ENCODE results near the gene TMEM59.

TMEM59 gene

GRCh38 chr1:54046671-54047383, 6.2 kb downstream of the TMEM59 start:
- H3K27ac ChIP-seq (ENCODE audit: insufficient read depth in 1 of 2, low read depth in 1 of 2, low read length in 2 of 2, poor library complexity in 1 of 2, severe bottlenecking in 2 of 2): peak overlapping the region in 1 of 2 experiments; percentile 71

GRCh38 chr1:54045496-54045895, 7.5 kb downstream of the TMEM59 start:
- Histone ChIP-seq H3K36me3 (ENCODE audit: control insufficient read depth in 4 of 4, insufficient read depth in 4 of 4, low read length in 3 of 4) (peaks cover 7 to 35% (median 32%) of the 10 kb centered on the region in 4 experiments), H3K27ac (ENCODE audit: insufficient read depth in 1 of 2, low read depth in 1 of 2, low read length in 2 of 2, poor library complexity in 1 of 2, severe bottlenecking in 2 of 2) (no peak overlapping the region), H3K4me3 (ENCODE audit: control insufficient read depth in 1 of 7, extremely low read depth in 1 of 7, insufficient read depth in 4 of 7, low read depth in 2 of 7, low read length in 6 of 7) (no peak overlapping the region), H3K4me1 (ENCODE audit: control extremely low read depth in 1 of 4, control insufficient read depth in 4 of 4, insufficient read depth in 4 of 4, low read length in 3 of 4) (peaks cover 0 to 31% (median 9%) of the 10 kb centered on the region in 4 experiments), H3K9me3 (ENCODE audit: control extremely low read depth in 1 of 5, control insufficient read depth in 4 of 5, insufficient read depth in 2 of 5, low read depth in 1 of 5, low read length in 4 of 5) (no peaks in the 10 kb centered on the region), H3K27me3 (replicated peaks in 2 of 5; ENCODE audit: control insufficient read depth in 4 of 5, insufficient read depth in 5 of 5, low read length in 4 of 5) (no peaks in the 10 kb centered on the region)
- ChIA-PET POLR2A (no interaction called here), CTCF (interaction anchor here (1.1 kb wide), 1 partner anchor 23 kb away, joined by 3 read pairs; no protein-coding TSS in a partner anchor)
- no peak for DNase-seq
- WGBS (ENCODE audit: insufficient coverage): 100% methylated on average over 2 of the region's 2 CpGs

More at GRCh38 chr1:54046671-54047383, 6.2 kb downstream of the TMEM59 start:
- peaks cover 4 to 43% (median 19%) of the 10 kb centered on the region in 4 experiments for H3K4me1 ChIP-seq (ENCODE audit: control extremely low read depth in 1 of 4, control insufficient read depth in 4 of 4, insufficient read depth in 4 of 4, low read length in 3 of 4)
- CTCF ChIA-PET: no interaction called here
- POLR2A ChIA-PET: interaction anchor here (0.5 kb wide), 1 partner anchor 139 kb away, joined by 3 read pairs; no protein-coding TSS in a partner anchor
- DNase-seq: no peak
- no peaks in the 10 kb centered on the region for H3K9me3 ChIP-seq (ENCODE audit: control extremely low read depth in 1 of 5, control insufficient read depth in 4 of 5, insufficient read depth in 2 of 5, low read depth in 1 of 5, low read length in 4 of 5)
- whole genome bisulfite sequencing (ENCODE audit: insufficient coverage): 80% methylated on average over 3 of the region's 7 CpGs
- H3K36me3 ChIP-seq (ENCODE audit: control insufficient read depth in 4 of 4, insufficient read depth in 4 of 4, low read length in 3 of 4): peaks cover 5 to 24% (median 21%) of the 10 kb centered on the region in 4 experiments
- no peaks in the 10 kb centered on the region for H3K27me3 ChIP-seq (replicated peaks in 2 of 5; ENCODE audit: control insufficient read depth in 4 of 5, insufficient read depth in 5 of 5, low read length in 4 of 5)
- peak overlapping the region in 2 of 7 experiments; percentile 4 to 48 for H3K4me3 ChIP-seq (ENCODE audit: control insufficient read depth in 1 of 7, extremely low read depth in 1 of 7, insufficient read depth in 4 of 7, low read depth in 2 of 7, low read length in 6 of 7)

- Histone ChIP-seq H3K27me3 (replicated peaks in 2 of 5; ENCODE audit: control insufficient read depth in 4 of 5, insufficient read depth in 5 of 5, low read length in 4 of 5) (no peaks in the 10 kb centered on the region), H3K9me3 (ENCODE audit: control extremely low read depth in 1 of 5, control insufficient read depth in 4 of 5, insufficient read depth in 2 of 5, low read depth in 1 of 5, low read length in 4 of 5) (no peaks in the 10 kb centered on the region), H3K4me3 (ENCODE audit: control insufficient read depth in 1 of 7, extremely low read depth in 1 of 7, insufficient read depth in 4 of 7, low read depth in 2 of 7, low read length in 6 of 7) (no peak overlapping the region), H3K36me3 (ENCODE audit: control insufficient read depth in 4 of 4, insufficient read depth in 4 of 4, low read length in 3 of 4) (peaks cover 22 to 67% (median 53%) of the 10 kb centered on the region in 4 experiments), H3K4me1 (ENCODE audit: control extremely low read depth in 1 of 4, control insufficient read depth in 4 of 4, insufficient read depth in 4 of 4, low read length in 3 of 4) (peaks cover 0 to 6% (median 0%) of the 10 kb centered on the region in 4 experiments), H3K27ac (ENCODE audit: insufficient read depth in 1 of 2, low read depth in 1 of 2, low read length in 2 of 2, poor library complexity in 1 of 2, severe bottlenecking in 2 of 2) (peak overlapping the region; percentile 25 to 26)
- DNase-seq: peak in 2 of 3 donors; percentile 44 to 66
- WGBS (ENCODE audit: insufficient coverage): no CpG with 5 or more reads among the region's 1 CpG
- ChIA-PET CTCF (interaction anchor here (0.9 to 3.9 kb wide), 2 partner anchors 11 to 20 kb away, joined by 3 to 15 read pairs; partner anchors contain the start of genes TCEANC2 and TMEM59), POLR2A (no interaction called here)
Measured at GRCh38 chr1:54041806-54042205, 11.2 kb downstream of the TMEM59 start.

- DNase-seq: no peak
- H3K4me3 ChIP-seq (ENCODE audit: control insufficient read depth in 1 of 7, extremely low read depth in 1 of 7, insufficient read depth in 4 of 7, low read depth in 2 of 7, low read length in 6 of 7): no peak overlapping the region
- no peaks in the 10 kb centered on the region for H3K27me3 ChIP-seq (replicated peaks in 2 of 5; ENCODE audit: control insufficient read depth in 4 of 5, insufficient read depth in 5 of 5, low read length in 4 of 5)
- peaks cover 0 to 6% (median 0%) of the 10 kb centered on the region in 4 experiments for H3K4me1 ChIP-seq (ENCODE audit: control extremely low read depth in 1 of 4, control insufficient read depth in 4 of 4, insufficient read depth in 4 of 4, low read length in 3 of 4)
- H3K9me3 ChIP-seq (ENCODE audit: control extremely low read depth in 1 of 5, control insufficient read depth in 4 of 5, insufficient read depth in 2 of 5, low read depth in 1 of 5, low read length in 4 of 5): no peaks in the 10 kb centered on the region
- CTCF ChIA-PET: no interaction called here
- peaks cover 47 to 89% (median 60%) of the 10 kb centered on the region in 4 experiments for H3K36me3 ChIP-seq (ENCODE audit: control insufficient read depth in 4 of 4, insufficient read depth in 4 of 4, low read length in 3 of 4)
- POLR2A ChIA-PET: no interaction called here
- no peak overlapping the region for H3K27ac ChIP-seq (ENCODE audit: insufficient read depth in 1 of 2, low read depth in 1 of 2, low read length in 2 of 2, poor library complexity in 1 of 2, severe bottlenecking in 2 of 2)
Measured at GRCh38 chr1:54037476-54037875, 15.5 kb downstream of the TMEM59 start.

- no peak overlapping the region for H3K27ac ChIP-seq (ENCODE audit: insufficient read depth in 1 of 2, low read depth in 1 of 2, low read length in 2 of 2, poor library complexity in 1 of 2, severe bottlenecking in 2 of 2)
- no peaks in the 10 kb centered on the region for H3K9me3 ChIP-seq (ENCODE audit: control extremely low read depth in 1 of 5, control insufficient read depth in 4 of 5, insufficient read depth in 2 of 5, low read depth in 1 of 5, low read length in 4 of 5)
- 100% methylated on average over 3 of the region's 3 CpGs for WGBS (ENCODE audit: insufficient coverage)
- no peak for DNase-seq
- H3K4me1 ChIP-seq (ENCODE audit: control extremely low read depth in 1 of 4, control insufficient read depth in 4 of 4, insufficient read depth in 4 of 4, low read length in 3 of 4): no peaks in the 10 kb centered on the region
- no peaks in the 10 kb centered on the region for H3K27me3 ChIP-seq (replicated peaks in 2 of 5; ENCODE audit: control insufficient read depth in 4 of 5, insufficient read depth in 5 of 5, low read length in 4 of 5)
- no peak overlapping the region for H3K4me3 ChIP-seq (ENCODE audit: control insufficient read depth in 1 of 7, extremely low read depth in 1 of 7, insufficient read depth in 4 of 7, low read depth in 2 of 7, low read length in 6 of 7)
- ChIA-PET CTCF (no interaction called here), POLR2A (no interaction called here)
- peaks cover 15 to 28% (median 20%) of the 10 kb centered on the region in 4 experiments for H3K36me3 ChIP-seq (ENCODE audit: control insufficient read depth in 4 of 4, insufficient read depth in 4 of 4, low read length in 3 of 4)
Measured at GRCh38 chr1:54028306-54029251, 24.4 kb downstream of the TMEM59 start.

- CTCF ChIA-PET: no interaction called here
- Histone ChIP-seq H3K36me3 (ENCODE audit: control insufficient read depth in 4 of 4, insufficient read depth in 4 of 4, low read length in 3 of 4) (peaks cover 13 to 25% (median 15%) of the 10 kb centered on the region in 4 experiments), H3K9me3 (ENCODE audit: control extremely low read depth in 1 of 5, control insufficient read depth in 4 of 5, insufficient read depth in 2 of 5, low read depth in 1 of 5, low read length in 4 of 5) (no peaks in the 10 kb centered on the region), H3K27ac (ENCODE audit: insufficient read depth in 1 of 2, low read depth in 1 of 2, low read length in 2 of 2, poor library complexity in 1 of 2, severe bottlenecking in 2 of 2) (no peak overlapping the region), H3K27me3 (replicated peaks in 2 of 5; ENCODE audit: control insufficient read depth in 4 of 5, insufficient read depth in 5 of 5, low read length in 4 of 5) (no peaks in the 10 kb centered on the region), H3K4me1 (ENCODE audit: control extremely low read depth in 1 of 4, control insufficient read depth in 4 of 4, insufficient read depth in 4 of 4, low read length in 3 of 4) (no peaks in the 10 kb centered on the region), H3K4me3 (ENCODE audit: control insufficient read depth in 1 of 7, extremely low read depth in 1 of 7, insufficient read depth in 4 of 7, low read depth in 2 of 7, low read length in 6 of 7) (no peak overlapping the region)
- no peak for DNase-seq
- POLR2A ChIA-PET: no interaction called here
- 98% methylated on average over 4 of the region's 5 CpGs for WGBS (ENCODE audit: insufficient coverage)
Measured at GRCh38 chr1:54027848-54028247, 25.2 kb downstream of the TMEM59 start.
